OCI-LY3 (cell line): ENCODE results near the gene NPEPPS.
"Not testable (repeated sequence)": the region's sequence is repeated elsewhere in the genome, so short reads cannot be mapped to it uniquely, and the experiment has no call there.

Source experiments
- EZH2phosphoT487 ChIP-seq: fragments of 200-600 bp; shearing (Covaris generic); IDR thresholded peaks from 2 replicates; pipeline ENCODE4 v1.6.1; 2018; ENCODE audit warnings: antibody characterized with exemption, mixed run types, low read depth
- TF ChIP-seq, protein P1 (sequence below): fragments of 200-600, 300-600 bp; sonication (generic); IDR thresholded peaks from 2 replicates; pipeline ENCODE4 v1.5.1; 2014; ENCODE audit warnings: antibody characterized with exemption, low read length, low read depth

DNA sequence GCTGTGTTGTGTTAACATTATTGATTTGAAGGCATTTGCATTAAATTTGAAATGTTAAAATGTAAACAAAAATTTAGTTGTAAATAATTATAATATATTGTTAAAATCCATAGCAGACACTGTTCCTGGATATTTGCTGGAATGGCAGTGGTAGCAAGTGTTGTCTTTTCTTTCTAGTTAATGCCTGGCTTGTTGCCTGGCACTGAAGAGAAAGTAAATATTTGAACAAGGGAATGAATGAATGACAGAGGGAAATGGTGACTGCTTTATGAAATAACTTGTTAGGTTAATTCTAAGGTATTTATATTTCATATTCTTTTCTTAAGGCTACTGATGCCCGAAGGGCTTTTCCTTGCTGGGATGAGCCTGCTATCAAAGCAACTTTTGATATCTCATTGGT lies 51.5 kb downstream of the NPEPPS start:
- TF ChIP-seq, protein P1, sequence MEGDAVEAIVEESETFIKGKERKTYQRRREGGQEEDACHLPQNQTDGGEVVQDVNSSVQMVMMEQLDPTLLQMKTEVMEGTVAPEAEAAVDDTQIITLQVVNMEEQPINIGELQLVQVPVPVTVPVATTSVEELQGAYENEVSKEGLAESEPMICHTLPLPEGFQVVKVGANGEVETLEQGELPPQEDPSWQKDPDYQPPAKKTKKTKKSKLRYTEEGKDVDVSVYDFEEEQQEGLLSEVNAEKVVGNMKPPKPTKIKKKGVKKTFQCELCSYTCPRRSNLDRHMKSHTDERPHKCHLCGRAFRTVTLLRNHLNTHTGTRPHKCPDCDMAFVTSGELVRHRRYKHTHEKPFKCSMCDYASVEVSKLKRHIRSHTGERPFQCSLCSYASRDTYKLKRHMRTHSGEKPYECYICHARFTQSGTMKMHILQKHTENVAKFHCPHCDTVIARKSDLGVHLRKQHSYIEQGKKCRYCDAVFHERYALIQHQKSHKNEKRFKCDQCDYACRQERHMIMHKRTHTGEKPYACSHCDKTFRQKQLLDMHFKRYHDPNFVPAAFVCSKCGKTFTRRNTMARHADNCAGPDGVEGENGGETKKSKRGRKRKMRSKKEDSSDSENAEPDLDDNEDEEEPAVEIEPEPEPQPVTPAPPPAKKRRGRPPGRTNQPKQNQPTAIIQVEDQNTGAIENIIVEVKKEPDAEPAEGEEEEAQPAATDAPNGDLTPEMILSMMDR, result not testable (repeated sequence)
- not testable (repeated sequence) for TF ChIP-seq EZH2phosphoT487
